ENCODE data around the gene IMMP2L. TPM values are rescaled to one million over a fixed set of nuclear protein-coding genes. Genes with fewer than 3 reads are reported as not detected.

IMMP2L gene
- total and polyA plus RNA-seq, 2 of the 13 experiments (the other 11 are each of a cell fraction or from before 2014, with no cell fraction given): 7.8 to 16.9 TPM

- Histone ChIP-seq H3K27ac (ENCODE audit: extremely low read length, insufficient read depth, low read length) (no peak overlapping the region), H3K4me2 (ENCODE audit: low read depth, low read length) (no peak overlapping the region), H4K20me1 (ENCODE audit: insufficient read depth, low read length) (no peaks in the 10 kb centered on the region), H2AFZ (ENCODE audit: low read length) (no peak overlapping the region), H3K9ac (ENCODE audit: insufficient read depth, low read depth, low read length) (no peak overlapping the region), H3K9me3 (ENCODE audit: low read length) (no peaks in the 10 kb centered on the region), H3K4me1 (ENCODE audit: insufficient read depth, low read length) (no peaks in the 10 kb centered on the region), H3K4me3 (replicated peaks in 1 of 3; ENCODE audit: insufficient read depth in 1 of 3, low read depth in 2 of 3, low read length in 3 of 3) (no peak overlapping the region), H3K36me3 (replicated peaks in 1 of 2; ENCODE audit: control insufficient read depth in 1 of 2, insufficient read depth in 2 of 2, low read length in 2 of 2) (no peaks in the 10 kb centered on the region; a peak in 1 of 5 replicates), H3K27me3 (ENCODE audit: control insufficient read depth in 1 of 2, insufficient read depth in 2 of 2, low read length in 2 of 2) (no peaks in the 10 kb centered on the region), H3K79me2 (ENCODE audit: insufficient read depth, low read length) (no peaks in the 10 kb centered on the region)
- FAIRE-seq: no peak
- ChIA-PET CTCF (ENCODE audit: low intra/inter-chr PET ratio, low total read pairs) (no interaction called here), POLR2A (no interaction called here)
- intact Hi-C loops (cut with micrococcal nuclease; ENCODE audit: unreplicated experiment): no loop called here
- TF ChIP-seq SMYD3 (CRISPR knock-in tag; IDR thresholded peaks at IDR 0.05): no peak
- no peak for ATAC-seq
- 2% methylated on average over 3 of the region's 3 CpGs for WGBS (ENCODE audit: low lambda C conversion rate)
- in situ Hi-C loops (cut with HindIII; ENCODE audit: extremely low pct_ligation_motif_present, low pct_unique_long_range_greater_than_20kb): no loop called here
- no TSS peak for BruUV-seq (replicated peaks)
- no peak for DNase-seq (ENCODE audit: low spot score)
Observed at GRCh38 chr7:110719741-110720140, 842.6 kb downstream of the IMMP2L start.

DNA sequence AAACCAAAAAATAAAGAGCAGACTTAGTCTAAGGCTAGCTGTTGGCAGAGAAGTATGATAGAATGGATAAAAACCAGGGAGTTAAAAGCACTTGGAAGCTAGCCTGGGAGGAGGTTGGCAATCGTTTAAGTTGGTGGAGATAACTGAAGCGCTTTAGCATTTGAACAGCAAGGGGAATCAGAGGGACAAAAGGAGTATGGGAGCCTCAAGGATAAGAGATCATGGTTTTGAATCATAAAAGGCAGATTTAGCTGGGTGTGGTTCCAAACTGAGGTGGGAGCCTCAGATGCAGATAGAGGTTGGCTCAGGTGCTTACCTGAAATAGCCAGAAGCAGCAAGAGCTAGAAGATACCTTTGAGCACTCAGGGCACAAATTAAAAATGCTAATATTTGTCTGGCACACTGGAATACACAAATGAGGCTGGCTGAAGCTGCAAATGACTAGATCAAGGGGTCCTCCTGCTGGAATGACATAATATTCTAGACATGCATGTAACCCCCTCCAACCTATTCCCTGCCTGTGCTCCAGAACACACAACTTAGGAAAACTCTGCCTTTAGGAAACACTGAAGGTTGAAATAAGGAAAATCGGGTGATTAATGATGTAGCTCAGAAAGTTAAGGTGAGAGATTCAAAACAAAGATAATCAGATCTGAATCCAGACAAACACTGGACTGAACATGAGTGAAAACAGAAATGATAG is 843.6 kb downstream of the IMMP2L start:
- no peak overlapping the region for H3K4me3 ChIP-seq (replicated peaks in 1 of 3; ENCODE audit: insufficient read depth in 1 of 3, low read depth in 2 of 3, low read length in 3 of 3)
- POLR2A ChIA-PET: no interaction called here
- H4K20me1 ChIP-seq (ENCODE audit: insufficient read depth, low read length): no peaks in the 10 kb centered on the region
- intact Hi-C loops (cut with micrococcal nuclease; ENCODE audit: unreplicated experiment): no loop called here
- no peaks in the 10 kb centered on the region for H3K27me3 ChIP-seq (ENCODE audit: control insufficient read depth in 1 of 2, insufficient read depth in 2 of 2, low read length in 2 of 2)
- FAIRE-seq: no peak
- no peak overlapping the region for H3K27ac ChIP-seq (ENCODE audit: extremely low read length, insufficient read depth, low read length)
- no TSS peak for BruUV-seq (replicated peaks)
- no peaks in the 10 kb centered on the region for H3K9me3 ChIP-seq (ENCODE audit: low read length)
- ATAC-seq: no peak
- no peak for DNase-seq (ENCODE audit: low spot score)
- H3K4me2 ChIP-seq (ENCODE audit: low read depth, low read length): no peak overlapping the region
- WGBS (ENCODE audit: low lambda C conversion rate): 40% methylated on average over 3 of the region's 3 CpGs
- H3K4me1 ChIP-seq (ENCODE audit: insufficient read depth, low read length): no peaks in the 10 kb centered on the region
- no peak overlapping the region for H3K9ac ChIP-seq (ENCODE audit: insufficient read depth, low read depth, low read length)
- in situ Hi-C loops (cut with HindIII; ENCODE audit: extremely low pct_ligation_motif_present, low pct_unique_long_range_greater_than_20kb): no loop called here
- no peak overlapping the region for H2AFZ ChIP-seq (ENCODE audit: low read length)
- no peak for TF ChIP-seq ZNF558 (CRISPR knock-in tag; IDR thresholded peaks at IDR 0.05; ENCODE audit: borderline replicate concordance)
- no peak for TF ChIP-seq SAP130 (CRISPR knock-in tag; IDR thresholded peaks at IDR 0.05; ENCODE audit: low read depth)
- H3K79me2 ChIP-seq (ENCODE audit: insufficient read depth, low read length): no peaks in the 10 kb centered on the region
- no peaks in the 10 kb centered on the region; a peak in 1 of 5 replicates for H3K36me3 ChIP-seq (replicated peaks in 1 of 2; ENCODE audit: control insufficient read depth in 1 of 2, insufficient read depth in 2 of 2, low read length in 2 of 2)
- CTCF ChIA-PET (ENCODE audit: low intra/inter-chr PET ratio, low total read pairs): no interaction called here

All from HepG2 (cell line).